Right ventricle myocardium superior (tissue), 1 donor: Measurements from ENCODE around the gene ZNF407. TPM values are rescaled to one million over a fixed set of nuclear protein-coding genes. Genes with fewer than 3 reads are reported as not detected.

Source experiments
- ATAC-seq: fragments of 200-7000 bp; cut with Tn5 transposase; one replicate; pipeline ENCODE4 v1.9.1; 2020; ENCODE audit warnings: mild to moderate bottlenecking; ENCODE audit not compliant: poor library complexity
- DNase-seq: peaks from one replicate; pipeline ENCODE4 v3.0.0-alpha.2; 2020
- intact Hi-C: fragments of 100-400 bp; cut with DNase I; formaldehyde crosslinking; loops from one replicate; pipeline ENCODE4 v1.11.2; 2022
- total RNA-seq: library from RNA; stranded (reverse); fragmentation: NEBNext Ultra II Directional; extraction: Animal tissue kit (Norgen Biotek cat#: 25700); gene quantifications from one replicate; pipeline ENCODE4 v1.2.1, GENCODE V29; 2021
- donor health status: DM: no; HTN: yes; CAD: no; lungs with severe emphysema.

ZNF407 gene
- total RNA-seq, 1 donor from 2014 or later = 9.6 TPM

GRCh38 chr18:74795751-74796150 is 198.1 kb downstream of the ZNF407 start:
- intact Hi-C loops = no loop called here
- DNase-seq = no peak
- ATAC-seq = peak; percentile 44

DNA sequence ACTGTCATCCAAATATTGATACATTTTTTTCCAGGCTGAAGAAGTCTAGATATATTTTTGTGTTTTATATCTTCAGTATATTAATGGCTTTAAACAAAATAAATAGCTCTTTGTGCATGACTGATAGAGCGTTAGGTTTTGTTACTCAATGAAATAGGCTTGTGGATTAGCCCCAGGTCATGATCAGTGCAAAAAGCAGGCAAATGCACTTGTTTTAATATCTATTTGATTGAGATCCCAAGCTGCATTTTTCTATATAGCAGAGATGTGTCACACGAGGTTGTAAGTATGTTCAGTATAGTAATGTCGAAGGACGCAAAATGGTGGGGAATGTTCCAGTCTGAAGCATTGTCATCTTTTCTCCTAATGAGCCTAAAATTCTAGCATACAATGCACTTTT is 198.5 kb downstream of the ZNF407 start:
- ATAC-seq (no peak), DNase-seq (no peak)
- intact Hi-C loops = no loop called here

GRCh38 chr18:74796841-74797576 is 199.3 kb downstream of the ZNF407 start:
- intact Hi-C loops = no loop called here
- ATAC-seq = peak; percentile 92
- DNase-seq = no peak

DNA sequence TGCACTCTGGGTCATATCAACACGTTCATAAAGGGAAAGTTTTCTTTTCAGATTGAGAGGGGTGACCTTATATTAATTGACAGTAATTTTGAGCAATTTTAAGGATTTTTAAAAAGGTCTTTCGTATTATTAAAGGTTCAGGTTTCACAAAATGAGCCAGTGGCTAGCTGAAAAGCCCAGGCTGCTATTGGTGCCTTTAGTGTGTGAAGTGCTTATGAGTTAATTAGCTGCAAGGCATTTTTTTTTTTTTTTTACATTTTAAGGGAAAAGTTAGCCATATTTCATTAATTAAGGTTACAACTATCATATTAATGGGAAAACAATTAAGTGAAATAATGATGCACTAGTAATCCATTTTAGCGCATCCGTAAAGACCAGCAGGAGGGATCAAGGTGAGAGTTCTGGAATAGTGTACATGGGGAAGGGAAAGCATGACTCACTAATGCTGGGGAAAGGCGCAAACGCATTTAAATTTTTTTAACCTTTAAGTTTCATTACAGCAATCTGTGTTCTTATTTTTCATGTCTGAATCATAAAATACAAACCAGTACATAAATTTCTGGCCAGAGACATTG is 200.0 kb downstream of the ZNF407 start:
- peak; percentile 10 for ATAC-seq
- no peak for DNase-seq
- intact Hi-C loops = no loop called here

GRCh38 chr18:74799542-74799941 is 201.9 kb downstream of the ZNF407 start:
- DNase-seq (no peak), ATAC-seq (no peak)
- intact Hi-C loops = no loop called here

- intact Hi-C loops = no loop called here
- ATAC-seq (no peak), DNase-seq (no peak)
Observed at GRCh38 chr18:74800098-74800497, 202.4 kb downstream of the ZNF407 start.

DNA sequence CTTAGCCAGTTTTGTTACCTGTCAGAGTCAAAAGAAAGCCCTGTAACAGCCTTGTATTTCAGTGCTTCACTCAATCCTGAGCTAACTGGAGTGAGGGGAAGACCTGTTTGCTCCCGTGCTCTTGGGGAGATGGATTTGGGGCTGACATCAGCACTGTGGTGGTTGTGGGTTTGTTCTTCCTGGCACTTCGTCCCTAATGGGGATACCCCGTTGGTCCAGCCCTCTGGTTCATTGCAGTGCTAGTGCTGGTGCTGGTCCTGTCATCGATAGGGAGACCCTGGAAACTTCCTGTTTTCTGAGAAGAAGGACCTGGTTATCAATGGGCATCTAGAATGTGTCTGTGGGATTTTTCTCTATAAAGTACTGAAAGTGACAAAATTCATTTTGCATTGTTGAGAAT is 205.4 kb downstream of the ZNF407 start:
- ATAC-seq (peak; percentile 25), DNase-seq (no peak)
- intact Hi-C loops = no loop called here

- DNase-seq (no peak), ATAC-seq (peak; percentile 81)
- intact Hi-C loops = no loop called here
Observed at GRCh38 chr18:74803769-74804168, 206.1 kb downstream of the ZNF407 start.

GRCh38 chr18:74804677-74805076 is 207.0 kb downstream of the ZNF407 start:
- ATAC-seq = peak; percentile 22
- DNase-seq = no peak
- intact Hi-C loops = no loop called here

DNA sequence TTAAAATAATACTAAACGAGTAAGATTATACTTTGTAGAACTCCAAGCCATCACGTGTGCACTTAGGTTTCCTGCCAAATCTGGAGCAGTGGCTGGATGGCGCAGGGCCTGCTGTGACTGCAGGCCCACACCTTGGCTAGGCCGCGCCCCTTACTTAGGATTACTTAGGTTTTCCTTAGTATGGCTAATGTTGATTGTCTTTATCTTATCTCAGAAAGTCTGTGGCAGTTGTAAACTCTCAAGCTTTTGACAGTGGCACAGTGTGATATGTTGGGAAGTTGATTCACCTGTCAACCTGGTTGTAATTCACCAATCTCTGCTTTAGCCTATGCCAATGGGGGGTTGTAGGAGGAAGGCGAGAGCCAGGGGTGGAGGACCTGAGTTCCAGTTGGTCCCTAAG is 208.4 kb downstream of the ZNF407 start:
- intact Hi-C loops = no loop called here
- ATAC-seq (peak; percentile 23), DNase-seq (no peak)

GRCh38 chr18:74806700-74807416 is 209.2 kb downstream of the ZNF407 start:
- ATAC-seq (no peak), DNase-seq (no peak)
- intact Hi-C loops = no loop called here

- ATAC-seq (no peak), DNase-seq (no peak)
- intact Hi-C loops = no loop called here
Observed at GRCh38 chr18:74817576-74817975, 219.9 kb downstream of the ZNF407 start.

GRCh38 chr18:74818516-74819175 is 221.0 kb downstream of the ZNF407 start:
- ATAC-seq = no peak
- intact Hi-C loops = no loop called here
- DNase-seq = no peak

GRCh38 chr18:74819433-74820059 is 221.9 kb downstream of the ZNF407 start:
- ATAC-seq = no peak
- intact Hi-C loops = no loop called here
- no peak for DNase-seq

GRCh38 chr18:74820160-74820780 is 222.6 kb downstream of the ZNF407 start:
- ATAC-seq = no peak
- intact Hi-C loops = no loop called here
- no peak for DNase-seq

- DNase-seq (no peak), ATAC-seq (no peak)
- intact Hi-C loops = no loop called here
Observed at GRCh38 chr18:74825460-74825859, 227.8 kb downstream of the ZNF407 start.

GRCh38 chr18:74826572-74826971 is 228.9 kb downstream of the ZNF407 start:
- ATAC-seq (no peak), DNase-seq (no peak)
- intact Hi-C loops = no loop called here

- ATAC-seq = no peak
- intact Hi-C loops = no loop called here
- DNase-seq = no peak
Observed at GRCh38 chr18:74828200-74828599, 230.5 kb downstream of the ZNF407 start.
